Keratinocyte (primary cell): ENCODE results near the gene FAM186B.

Experiments used
- CTCF ChIP-seq, 3 experiments: IDR thresholded peaks in 1 of 3; conservative IDR thresholded peaks in 1 of 3; optimal IDR thresholded peaks in 1 of 3; 2 replicates in 2 of 3; 3 replicates in 1 of 3; pipeline versions ENCODE3 to v1.5.1; 2011; ENCODE audit warnings: low read length in 3 of 3, mild to moderate bottlenecking in 3 of 3, moderate library complexity in 2 of 3, control low read depth in 1 of 3, inconsistent platforms in 1 of 3; ENCODE audit not compliant: insufficient read depth in 2 of 3; ENCODE audit errors: extremely low read depth in 1 of 3
- EZH2 ChIP-seq: IDR thresholded peaks from one replicate; pipeline ENCODE4 v1.6.1; 2012; ENCODE audit warnings: inconsistent platforms, mild to moderate bottlenecking, low read length, moderate library complexity

GRCh38 chr12:49651855-49652254 lies 46.4 kb upstream of the FAM186B start:
- TF ChIP-seq CTCF (optimal IDR thresholded peaks at IDR 0.05 in 1 of 3, IDR thresholded peaks at IDR 0.05 in 1 of 3, conservative IDR thresholded peaks at IDR 0.05 in 1 of 3; ENCODE audit: extremely low read depth in 1 of 3, insufficient read depth in 2 of 3, low read length in 3 of 3) (no peak), EZH2 (no peak)
